SK-N-DZ (cell line): Measurements from ENCODE around the gene FMNL1.

ENCODE experiments used
- DNase-seq: peaks from one replicate; pipeline ENCODE4 v3.0.0-alpha.2; 2015; ENCODE audit warnings: low spot score

FMNL1 gene

DNA sequence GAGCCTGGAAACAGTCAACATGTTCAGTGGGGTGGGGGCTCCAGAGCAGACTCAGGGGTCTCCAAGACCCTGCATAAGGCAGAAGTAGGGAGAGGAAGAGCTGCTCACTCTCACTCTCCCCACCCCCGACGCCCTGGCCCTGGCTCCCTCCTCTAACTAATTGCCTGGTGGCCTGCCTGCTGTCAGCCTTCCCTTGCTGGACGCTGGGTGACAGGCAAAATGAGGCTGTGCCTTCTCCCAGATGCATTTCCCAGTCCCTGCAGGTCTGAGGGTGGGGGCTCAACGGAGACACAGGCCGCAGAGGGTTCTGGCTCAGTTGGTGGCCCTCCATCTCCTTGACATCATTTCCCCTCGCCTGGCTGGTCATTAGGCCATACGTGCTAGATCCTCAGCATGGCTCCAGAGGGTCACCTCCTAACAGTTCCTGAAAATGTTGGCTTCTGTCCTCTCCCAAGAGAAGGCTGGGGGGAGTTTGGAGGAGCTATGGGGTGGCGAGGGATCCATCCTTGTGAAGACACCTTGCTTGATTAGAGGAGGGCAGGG, 1.4 kb downstream of the FMNL1 start:
- peak; percentile 84 for DNase-seq

DNA sequence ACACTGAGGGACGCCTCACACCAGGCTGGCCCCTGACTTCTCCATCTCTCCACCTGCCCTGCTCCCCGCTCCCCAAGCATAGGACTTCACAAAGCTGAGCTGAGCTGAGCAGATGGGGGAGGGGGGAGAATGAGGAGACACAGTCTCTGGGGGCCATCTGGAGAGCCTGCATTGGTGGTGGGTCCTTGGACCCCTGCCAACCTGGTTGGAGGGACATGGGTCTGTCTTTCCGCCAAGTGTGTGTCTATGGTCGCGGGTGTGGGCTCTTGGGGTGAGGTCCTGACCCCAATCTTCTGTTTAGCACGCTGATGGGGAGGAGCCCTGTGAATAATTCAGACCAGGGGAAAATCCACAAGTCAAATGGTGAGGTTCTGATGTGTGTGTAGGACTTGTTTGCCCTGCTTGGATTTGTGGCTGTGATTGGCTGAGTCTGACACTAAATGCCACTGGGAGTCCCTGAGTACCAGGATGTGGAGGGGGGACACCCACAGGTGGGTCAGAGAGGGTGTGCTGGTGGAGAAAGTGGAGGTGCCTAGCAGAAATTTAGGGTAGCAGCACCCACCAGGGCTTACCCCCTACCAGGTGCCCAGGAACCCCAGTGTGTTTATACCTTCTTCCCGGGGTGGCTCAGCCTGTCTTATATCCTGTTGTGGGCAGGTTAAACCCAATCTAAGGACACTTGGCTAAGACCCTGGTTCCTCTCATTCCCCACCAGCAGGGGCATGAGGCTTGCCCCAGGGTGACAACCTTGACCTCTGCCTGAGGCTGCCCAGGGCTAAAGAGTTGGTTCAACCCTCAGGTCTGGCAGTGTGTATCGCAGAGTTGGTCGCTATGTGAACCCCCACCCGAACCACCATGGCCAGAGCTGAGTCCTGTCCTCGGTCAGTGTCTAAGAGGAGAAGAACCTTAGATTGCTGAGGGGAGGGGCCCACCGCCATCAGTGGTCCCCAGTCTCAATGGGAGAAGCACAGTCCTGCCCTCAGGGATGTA, 2.1 kb downstream of the FMNL1 start:
- no peak for DNase-seq

- DNase-seq = no peak
These were observed 3.0 kb downstream of the FMNL1 start for GRCh38 chr17:45224671-45225050.

DNA sequence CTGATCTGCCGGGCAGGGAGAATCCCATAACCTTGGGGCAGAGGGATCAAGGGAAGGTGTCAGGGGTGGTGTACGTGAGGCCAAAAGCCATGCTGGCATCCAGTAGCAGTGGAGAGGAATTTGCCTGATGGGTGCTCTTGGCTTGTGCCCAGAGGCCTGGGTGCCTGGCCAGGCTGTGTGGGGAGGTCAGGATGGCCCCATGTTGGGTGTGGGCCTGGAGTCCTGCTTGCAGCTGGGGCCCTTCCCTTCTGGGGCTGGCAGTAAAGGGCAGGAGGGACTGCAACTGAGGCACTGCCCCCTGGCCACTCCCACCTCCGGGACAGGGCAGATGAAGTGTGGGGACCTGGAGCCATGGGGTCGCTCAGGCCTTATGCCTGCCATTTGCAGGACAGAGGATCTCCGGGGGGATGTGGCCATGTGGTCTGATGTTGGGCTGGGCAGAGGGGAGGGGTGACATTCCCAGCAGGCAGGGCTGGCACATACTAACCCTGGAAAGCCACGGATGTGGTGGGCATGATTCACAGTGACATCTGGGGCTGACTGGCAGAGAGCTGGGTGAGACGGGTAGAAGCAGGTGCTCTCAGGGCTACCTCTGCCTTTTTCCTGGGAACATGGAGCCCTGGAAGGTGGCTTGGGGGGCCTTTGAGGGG, 3.5 kb downstream of the FMNL1 start:
- no peak for DNase-seq

GRCh38 chr17:45225964-45226530, 4.4 kb downstream of the FMNL1 start:
- no peak for DNase-seq

DNA sequence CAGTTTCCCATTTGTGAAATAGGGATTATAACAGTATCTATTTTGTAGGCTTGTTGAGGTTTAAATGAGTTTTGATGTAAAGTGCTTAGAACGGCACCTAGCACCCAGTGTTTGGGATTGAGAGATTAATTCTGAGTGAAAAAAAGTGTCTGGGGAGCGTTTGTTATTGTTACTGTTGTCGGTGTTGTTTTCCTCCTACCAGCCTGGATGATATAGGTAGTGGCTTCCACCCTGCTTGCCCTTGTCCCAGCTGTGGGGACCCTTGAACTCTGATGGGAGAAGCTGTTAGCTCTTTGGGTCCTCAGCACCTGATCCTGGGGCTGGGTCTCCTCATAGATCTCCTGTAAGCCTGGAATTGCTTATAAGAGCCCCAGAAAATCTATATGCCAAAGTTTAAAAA, 4.9 kb downstream of the FMNL1 start:
- DNase-seq = no peak

- no peak for DNase-seq
These were observed 5.6 kb downstream of the FMNL1 start for GRCh38 chr17:45227101-45227925.

DNA sequence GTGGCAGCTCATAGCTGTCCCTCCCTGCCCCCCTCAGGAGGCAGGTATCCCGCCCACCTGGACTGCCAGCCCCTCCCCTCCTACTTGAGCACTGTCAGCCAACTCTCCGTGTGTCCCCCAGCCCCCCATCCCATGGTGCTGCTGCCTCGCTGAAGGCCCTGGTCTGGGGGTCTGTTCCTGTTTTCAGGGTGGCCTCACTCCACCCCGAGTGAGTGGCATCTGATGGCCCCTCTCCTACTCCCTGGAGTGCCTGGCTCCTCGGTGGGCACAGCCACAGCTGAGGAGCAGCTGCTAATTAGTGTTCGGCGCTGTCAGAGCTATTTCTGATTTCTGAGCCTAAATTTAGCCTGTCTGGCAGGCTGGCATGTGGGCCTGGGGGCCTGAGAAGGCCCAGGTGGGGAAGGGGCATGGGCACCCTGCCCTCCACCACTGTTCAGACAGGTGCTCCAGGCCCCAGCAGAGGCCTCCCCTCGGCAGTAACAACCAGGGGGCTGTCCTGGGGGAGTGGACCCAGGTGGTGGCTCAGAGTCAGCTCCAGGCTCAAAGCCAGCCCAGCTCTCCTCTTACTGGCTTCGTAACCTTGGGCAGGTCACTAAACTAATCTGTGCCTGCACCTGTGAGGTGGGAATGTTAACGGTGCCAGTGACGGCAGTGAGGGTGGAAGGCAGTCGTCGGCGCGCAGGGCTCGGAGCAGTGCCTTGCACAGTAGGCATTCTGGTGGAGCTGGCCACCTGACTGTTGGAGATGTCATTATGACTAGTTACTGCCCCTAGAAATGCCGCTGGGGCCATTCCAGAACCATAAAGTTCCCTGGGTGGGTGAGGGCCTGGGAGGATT, 6.5 kb downstream of the FMNL1 start:
- no peak for DNase-seq

DNA sequence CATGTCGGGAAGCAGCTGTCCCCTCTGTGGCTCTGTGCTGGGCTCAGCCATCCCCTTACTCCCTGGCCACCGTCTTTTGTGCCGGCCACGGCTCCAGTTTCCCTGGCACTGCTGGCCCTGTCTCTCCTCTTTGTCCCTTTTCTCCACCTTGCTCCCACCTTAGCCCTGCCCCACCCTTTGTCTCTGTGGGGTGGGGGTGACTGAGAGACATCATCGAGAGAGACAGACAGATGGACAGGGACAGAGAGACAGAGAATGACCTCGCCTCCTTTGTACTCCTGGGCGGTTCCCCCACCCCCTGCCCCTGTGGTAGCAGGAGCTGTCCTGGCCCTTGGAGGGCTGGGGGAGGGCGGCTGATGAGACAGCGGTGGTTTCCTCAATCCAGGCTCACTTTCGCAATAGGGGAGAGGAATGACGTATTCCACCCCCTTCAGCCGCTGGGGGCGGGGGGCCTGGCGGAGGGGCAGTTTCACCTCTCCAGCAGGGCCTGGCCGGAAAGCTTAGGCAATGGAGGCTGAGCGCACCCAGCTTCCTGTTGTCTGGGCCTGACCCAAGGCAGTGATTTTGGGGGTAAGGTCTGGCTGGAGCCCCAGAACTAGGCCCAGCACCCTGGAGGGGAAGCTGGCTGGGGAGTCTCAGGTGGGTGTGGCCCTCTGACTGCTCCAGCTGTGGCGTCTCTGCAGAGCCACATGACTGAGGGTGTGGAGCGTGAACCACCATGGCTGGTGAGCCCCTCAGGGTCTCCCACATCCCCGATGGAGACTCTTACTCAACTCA, 7.3 kb downstream of the FMNL1 start:
- DNase-seq = no peak

DNA sequence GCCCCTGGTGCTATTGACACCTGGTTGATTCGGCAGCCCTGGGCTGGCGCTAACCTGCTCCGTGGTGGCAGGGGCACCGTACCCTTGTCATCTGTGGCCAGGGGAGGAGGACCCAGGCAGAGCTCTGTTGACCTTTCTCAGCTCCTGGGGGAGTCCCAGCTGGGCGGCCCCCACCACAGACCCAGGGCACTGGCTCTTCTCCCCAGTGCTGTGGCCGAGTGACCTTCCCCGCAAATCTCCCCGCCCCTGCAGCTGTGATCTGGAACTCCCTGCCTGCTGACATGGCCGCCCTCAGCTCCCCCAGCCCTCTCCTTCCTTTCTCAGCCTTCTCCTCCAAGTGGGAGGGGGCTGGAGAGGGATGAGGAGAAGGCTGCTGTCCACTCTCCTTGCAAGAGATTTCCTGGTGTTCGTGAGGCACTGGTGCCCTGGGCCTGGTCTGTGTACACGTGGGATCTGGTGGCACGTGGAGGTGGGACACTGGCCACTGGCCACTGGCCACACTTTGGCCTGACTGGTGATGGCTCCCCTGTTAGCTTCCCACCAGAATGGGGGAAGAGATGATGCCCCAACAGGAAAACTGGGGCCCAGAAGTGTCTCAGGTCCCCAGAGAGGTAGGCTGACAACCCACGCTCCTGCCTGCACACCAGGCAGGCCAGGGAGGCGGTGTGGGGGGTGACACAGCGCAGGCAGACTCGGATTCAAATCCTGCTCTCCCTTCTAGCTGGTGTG, 8.2 kb downstream of the FMNL1 start:
- DNase-seq = no peak

GRCh38 chr17:45230410-45230786, 8.7 kb downstream of the FMNL1 start:
- DNase-seq = no peak

DNA sequence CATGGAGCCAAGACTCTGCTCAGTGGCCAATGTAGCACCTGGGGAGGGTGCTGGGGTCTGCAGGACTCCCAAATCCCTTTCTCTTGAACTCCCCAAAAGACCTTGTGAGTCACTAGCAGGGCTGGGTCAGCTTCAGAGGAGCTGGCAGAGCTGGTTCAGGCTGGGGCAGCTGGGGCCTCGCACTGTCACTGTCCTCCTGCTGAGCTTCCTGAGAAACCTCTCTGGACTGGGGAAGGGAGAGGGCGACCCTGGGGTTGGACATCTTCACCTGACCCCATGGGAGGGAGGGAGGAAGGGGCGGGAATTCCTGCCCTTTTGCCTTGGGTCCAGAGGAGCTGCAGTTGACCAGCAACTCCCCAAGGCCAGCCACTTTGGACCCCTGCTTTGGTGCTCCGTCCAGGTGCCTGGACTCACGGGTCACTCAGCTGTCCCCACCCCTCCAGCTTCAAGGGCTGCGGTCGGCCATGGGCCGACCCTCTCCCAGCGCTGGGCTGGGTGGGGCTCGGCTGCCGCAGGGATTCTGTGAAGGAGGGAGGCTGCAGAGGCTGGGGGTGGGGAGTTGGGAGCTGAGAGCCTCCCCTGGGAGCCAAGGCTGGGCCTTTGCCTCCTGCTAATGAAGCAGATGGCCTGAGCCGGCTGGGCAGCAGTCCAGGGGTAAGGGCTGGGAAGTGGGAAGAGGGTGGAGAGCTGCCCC, 9.2 kb downstream of the FMNL1 start:
- DNase-seq = peak; percentile 63

- DNase-seq = peak; percentile 62
These were observed 9.9 kb downstream of the FMNL1 start for GRCh38 chr17:45231481-45232116.

DNA sequence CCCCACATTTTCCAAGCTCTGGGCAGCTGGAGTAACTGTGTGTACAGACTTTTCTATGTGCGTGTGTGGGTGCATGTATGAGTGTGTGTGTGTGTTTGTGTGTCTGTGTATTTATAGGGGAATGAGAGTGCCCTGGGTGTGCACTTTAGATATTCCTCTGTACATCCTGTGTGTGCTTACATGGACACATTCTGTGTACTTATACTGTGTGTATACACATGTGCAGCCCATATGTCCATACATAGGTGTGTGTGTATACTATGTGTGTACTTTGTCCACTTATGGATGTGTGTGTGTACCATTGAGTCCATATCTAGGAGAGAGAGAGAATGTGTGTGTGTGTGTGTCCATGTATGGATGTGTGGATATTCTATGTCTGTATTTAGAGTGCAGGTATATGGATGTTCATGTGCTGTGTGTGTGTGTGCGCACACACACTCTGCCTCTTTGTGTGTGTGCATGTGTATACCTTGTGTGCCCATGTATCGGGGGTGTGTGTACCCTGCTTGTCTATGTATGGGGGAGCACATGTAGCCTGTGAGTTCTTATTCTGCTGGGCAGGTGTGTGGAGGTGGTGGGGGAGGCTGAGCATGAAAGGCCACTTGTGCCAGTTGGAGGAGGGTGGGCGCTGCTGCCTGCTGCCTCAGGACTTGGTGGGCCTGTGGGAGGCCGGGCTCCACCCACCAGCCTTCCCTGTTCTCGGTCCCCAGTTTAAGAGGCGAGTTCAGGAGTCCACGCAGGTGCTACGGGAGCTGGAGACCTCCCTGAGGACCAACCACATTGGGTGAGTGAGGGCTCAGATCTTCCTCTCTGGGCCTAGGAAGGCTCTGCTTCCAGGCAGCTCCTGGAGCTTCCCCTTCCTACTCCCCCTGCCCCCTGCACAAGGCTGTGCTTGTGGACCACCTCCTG, 11.1 kb downstream of the FMNL1 start:
- no peak for DNase-seq

DNA sequence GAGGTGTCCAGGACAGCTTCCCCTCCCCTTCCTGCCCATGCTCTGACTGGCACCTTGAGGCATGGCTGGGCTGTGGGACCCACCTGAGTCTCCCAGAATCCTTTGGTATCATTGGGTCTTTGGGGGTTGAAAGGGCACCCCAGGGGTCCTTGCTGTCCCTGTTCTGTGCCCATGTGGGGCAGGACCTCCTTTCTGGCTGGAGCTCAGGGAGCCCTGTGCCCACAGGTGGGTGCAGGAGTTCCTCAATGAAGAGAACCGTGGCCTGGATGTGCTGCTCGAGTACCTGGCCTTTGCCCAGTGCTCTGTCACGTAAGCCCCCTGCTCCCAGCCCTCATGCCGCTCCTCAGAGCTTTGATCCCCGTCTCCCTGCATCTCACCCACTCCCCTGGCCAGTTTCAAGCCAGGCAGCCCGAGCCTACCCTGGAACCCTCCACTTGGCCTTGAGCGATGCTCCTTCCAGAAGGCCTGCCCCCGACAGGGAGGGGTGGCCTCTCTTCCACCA, 11.8 kb downstream of the FMNL1 start:
- no peak for DNase-seq

DNA sequence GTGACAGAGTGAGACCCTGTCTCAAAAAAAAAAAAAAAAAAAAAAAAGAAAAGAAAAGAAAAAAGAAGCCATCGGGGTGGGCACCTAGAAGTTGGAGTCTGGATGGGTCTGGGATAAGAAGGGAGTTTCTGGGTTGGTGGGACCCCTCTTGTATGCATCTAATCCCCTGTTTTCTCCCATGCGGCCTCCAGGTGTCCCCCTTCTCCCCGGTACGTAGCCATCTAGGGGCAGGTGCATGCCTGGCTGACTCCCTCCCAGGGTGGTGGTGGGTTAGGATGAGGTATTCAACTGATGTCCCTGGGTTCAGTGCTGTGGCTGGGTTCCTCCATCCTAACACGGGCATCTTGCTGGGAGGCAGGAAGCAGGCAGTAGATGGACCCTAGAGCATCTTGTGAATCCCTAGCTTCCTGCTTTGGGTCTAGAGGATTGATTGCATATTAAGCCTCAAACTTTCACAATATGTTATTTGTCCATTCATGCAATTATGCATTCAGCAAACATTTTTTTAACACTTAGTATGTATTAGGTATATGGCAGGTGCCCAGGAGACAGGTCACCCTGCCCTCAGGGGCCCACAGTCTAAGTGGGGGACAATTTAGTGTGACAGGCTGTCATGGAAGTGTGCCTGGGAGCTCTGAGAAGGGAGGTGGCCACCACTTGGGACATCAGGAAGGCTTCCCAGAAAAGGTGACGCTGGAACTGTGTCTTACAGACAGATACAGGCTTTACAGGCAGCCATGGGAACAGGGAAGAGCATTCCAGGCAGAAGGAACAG, 13.1 kb downstream of the FMNL1 start:
- DNase-seq = peak; percentile 69
